Raji (cell line): Measurements from ENCODE around the gene CALHM4.

Experiments used
- POLR2A ChIP-seq: IDR thresholded peaks from 2 replicates; pipeline ENCODE4 v1.6.1; 2011; ENCODE audit warnings: low read depth, low read length, control low read depth; ENCODE audit not compliant: insufficient read depth

Gene CALHM4

DNA sequence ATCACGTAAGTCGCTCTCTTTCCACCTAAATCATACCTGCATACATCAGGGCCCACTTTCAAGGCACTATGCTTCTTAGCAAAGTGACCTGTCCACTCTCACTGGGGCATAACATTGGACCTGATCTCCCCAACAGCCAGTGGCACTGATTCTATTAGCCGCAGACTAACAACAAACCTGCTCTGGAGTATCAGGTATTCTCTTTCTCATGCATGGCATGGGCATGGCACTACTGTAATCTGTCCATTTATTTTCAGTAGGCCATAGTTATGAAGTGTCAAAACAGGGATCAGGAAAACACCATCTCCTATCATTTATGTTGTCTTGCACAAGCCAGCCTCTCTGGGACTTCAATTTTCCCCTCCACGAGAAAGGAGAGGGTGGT is 8.5 kb downstream of the CALHM4 start:
- no peak for TF ChIP-seq POLR2A

DNA sequence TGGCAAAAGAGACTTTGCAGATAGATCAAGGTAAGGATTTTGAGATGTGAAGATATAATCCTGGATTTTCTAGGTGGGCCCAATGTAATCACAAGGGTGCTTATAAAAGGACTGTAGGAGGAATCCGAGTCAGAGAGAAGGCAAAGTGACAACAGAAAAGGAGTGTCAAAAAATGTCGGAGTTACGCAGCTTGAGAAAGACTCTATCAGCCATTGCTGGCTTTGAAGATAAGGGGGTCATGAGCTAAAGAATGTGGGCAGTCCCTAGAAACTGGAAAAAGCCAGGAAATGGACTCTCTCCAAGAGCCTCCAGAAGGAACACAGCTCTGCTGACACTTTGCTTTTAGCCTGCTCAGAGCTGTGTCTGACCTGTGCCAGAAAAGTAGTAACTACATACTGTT is 9.1 kb downstream of the CALHM4 start:
- no peak for TF ChIP-seq POLR2A

DNA sequence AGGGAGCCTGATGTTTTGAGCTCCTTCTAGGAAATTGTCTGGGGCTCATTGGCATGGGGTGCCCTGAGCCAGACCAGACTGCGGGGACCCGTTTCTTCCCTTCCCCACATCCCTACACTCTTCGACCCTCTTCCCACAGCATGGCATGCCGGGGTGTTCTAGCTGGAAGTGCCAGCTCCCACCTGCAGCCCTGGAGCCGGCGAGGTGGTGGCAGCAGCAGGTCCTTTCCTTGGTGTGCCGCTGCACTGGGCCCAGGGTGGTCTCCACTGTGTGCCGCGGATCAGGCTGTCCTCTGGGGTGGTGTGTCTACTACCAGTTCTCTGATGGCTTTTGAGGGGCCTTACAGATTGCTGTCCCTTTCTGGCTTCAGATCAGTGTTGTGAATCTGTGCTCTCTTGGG is 10.3 kb downstream of the CALHM4 start:
- no peak for TF ChIP-seq POLR2A

DNA sequence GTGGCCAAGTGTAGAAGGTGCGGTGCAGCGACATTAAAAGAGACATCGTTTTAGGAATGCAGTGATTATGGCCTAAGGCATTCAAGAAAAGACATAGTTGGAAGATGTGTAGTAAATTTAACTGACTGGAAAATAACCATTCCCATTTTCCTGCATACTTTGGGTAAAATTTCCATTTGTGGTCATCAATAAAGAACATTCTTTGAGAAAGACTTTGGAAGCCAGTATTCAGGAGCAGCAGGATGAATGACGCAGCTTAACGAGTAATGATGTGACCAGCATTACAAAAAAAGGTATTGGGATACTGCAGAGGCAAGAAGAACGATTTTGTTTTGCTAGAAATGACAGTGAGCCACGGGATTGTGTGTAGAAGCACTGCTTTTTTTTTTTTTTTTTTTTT is 10.8 kb downstream of the CALHM4 start:
- no peak for TF ChIP-seq POLR2A

DNA sequence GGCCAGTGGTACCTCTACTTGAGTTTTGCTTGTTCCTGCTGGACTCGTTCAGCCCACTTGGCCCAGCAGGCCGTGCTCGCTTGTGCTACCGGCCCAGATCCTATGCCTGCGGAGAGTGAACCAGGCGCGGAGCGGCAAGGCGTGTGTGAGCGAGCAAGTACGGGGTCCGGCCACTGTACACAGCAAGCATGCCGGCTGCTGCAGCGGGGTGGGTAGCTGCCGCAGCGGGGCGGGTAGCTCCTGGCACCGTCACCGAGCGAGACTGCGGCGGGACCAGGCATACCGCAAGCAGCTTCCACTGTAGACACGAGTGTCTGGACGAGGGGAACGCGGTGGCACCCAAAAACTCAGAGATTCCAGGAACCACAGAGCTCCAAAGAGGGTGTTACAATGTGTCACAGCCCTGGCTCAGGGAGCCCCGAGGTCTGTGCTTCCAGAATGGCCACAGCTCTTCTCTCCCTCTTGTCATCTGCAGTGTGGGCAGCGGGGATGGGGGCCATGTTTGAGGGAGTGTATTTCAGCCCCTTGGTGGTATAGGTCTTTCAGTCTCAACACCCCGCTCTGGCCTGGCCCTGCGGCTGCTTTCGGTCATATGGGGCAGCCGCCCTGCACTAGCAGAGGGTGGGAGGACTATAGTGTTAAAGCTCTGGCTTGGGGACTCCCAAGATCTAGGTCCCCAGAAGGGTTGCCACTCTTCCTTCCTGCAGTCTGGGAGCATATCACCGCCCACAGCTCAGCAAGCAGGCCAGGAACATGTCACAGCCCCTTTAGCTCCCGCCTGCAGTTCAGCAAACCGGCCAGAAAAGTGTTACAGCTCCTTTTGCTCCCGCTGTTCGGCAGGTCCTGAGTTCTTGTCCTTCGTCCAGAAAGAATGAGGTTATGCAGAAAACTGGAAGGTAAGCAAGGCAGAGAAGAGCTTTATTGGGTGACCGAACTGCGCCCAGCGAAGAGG is 11.6 kb downstream of the CALHM4 start:
- no peak for TF ChIP-seq POLR2A

DNA sequence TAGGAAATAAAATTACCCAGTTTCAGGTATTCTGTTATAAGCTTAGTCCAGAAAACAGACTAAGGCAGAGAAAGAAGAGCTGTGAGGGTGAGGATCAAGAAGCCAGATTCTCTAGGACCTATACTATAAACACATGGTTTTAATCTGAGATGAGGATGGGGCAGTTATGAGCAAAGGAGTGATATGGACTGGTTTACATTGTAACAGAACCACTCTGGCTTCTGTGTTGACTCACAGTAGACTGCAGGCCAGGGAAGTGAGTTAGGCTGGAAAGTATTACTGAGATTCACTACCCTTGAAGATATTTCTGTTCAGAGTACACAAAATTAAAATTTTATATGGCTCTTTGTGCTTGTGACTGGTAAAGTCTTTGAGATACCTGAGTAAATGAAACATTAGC is 14.6 kb downstream of the CALHM4 start:
- TF ChIP-seq POLR2A: no peak

DNA sequence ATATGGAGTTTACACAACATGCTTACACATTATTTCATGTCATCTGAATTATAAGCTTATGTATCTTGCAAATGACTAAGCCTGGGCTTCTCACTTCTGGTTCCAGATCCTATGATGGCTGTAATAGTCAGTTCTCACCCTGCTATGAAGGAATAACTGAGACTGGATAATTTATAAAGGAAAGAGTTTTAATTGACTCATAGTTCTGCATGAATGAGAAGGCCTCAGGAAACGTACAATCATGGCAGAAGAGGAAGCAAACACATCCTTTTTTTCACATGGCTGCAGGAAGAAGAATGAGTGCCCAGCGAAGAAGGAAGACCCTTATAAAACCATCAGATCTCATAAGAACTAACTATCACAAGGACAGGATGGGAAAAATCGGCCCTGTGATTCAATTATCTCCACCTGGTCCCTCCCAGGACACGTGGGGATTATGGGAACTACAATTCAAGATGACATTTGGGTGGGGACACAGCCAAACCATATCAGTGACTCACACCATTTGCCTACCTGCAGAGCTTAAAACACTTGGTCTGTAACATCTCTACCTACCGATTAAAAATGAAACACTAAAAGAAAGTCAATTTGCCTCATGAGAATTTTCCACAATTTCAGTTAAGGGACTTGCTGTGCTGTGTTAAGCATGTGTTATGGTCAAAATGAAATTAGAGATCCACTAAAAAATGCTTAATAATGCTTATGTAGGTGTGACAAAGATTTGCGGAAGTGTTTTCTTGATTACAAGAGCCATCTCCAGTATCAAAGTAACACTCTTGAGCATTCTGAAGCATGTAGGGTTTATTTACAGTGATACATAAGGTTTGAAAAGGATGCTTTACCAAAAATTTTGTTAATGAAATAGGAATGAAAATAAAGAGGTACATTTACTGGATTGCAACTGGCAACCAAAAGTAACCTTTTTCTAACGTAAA is 15.5 kb downstream of the CALHM4 start:
- TF ChIP-seq POLR2A: no peak; the same call in 1 of the 2 replicates

DNA sequence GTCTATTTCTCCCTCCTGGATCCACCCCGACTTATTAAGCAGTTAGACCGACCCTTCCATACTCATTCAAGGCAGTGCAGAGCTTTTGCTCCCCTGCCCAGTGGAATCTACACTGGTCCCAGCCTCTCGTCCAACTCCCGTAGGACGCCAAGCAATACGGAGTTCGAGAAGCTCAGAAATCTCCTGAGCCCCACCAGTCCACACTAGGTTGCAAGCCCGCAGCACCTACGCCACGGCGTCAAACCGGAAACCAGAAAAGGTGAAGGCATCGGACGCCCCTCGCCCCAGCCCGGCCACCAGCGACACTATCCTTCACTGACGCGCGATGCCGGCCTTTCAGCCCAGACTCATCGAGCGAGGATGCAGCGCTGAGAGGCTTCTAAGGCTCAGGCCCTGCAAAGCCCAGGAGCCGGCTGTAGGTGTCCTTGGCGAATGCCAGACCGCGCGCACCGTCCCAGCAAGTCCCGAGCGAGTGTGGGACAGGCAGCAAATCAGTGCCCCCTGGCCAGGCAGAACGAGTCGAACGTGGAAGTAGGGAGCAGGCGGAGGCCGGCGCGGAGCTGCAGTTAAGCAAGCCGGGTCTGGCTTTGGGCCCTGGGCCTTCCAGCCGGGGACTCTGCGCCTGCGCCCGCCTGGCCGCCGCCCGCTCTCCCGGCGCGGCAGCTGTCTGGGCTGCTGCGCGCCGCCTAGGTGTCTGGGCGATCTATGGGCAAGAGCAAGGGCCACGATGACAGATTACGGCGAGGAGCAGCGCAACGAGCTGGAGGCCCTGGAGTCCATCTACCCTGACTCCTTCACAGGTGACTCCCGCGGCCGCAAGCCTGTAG is 17.5 kb downstream of the CALHM4 start, which contains the start of gene RWDD1:
RWDD1 (plus strand) TSS at position 649 of the 827 bp plus-strand sequence; CDS start at position 728, 79 bp downstream.
- peak; percentile 82 for TF ChIP-seq POLR2A

DNA sequence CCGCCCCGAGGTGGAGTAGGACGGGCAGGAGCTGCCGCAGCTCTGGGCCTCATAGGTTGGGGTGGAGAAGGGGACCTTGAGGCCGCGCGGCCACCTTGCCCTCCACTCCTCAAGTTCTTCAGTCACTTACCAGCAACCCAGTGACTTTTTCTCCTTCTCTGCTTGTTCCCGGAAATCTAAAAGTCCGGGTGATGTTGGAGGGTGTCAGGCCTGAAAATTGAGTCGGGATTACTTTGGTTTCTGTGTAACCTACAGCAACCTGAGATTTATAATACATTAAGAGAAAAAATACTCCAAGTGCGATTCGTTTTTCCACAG is 18.1 kb downstream of the CALHM4 start:
- no peak for TF ChIP-seq POLR2A

DNA sequence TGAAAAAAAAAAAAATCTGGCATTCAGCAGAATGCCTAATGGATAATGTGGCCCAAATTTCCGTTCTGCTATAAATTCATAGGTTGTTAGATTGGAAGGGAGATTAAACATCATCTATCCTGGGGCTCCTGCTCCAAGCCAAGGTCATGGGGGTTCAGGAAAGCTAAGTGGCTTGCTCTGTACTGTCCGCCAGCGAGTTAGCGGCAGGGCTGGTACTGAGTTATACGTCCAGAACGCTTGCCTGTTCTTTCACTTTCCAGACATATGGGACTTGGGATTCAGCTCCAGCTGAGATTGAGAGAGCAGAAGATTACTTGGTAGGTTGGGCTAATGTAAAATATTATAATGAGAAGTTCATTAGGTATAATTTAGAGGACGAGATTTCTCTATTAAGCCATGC is 18.6 kb downstream of the CALHM4 start:
- no peak for TF ChIP-seq POLR2A

DNA sequence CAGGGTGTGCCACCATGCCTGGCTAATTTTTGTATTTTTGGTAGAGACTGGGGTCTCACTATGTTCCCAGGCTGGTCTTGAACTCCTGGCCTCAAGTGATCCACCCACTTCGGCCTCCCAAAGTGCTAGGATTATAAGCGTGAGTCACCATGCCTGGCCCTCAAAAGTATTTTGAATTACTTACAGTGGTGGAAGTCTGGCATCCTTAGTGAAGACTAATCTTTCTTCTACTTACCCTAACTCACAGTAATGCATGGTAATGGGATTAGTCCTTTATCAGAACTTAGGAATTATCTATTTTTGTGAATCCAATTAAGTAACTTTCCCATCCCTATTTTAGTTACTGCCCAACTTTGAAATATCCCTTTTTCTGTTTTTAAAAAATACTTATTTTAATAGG is 21.7 kb downstream of the CALHM4 start:
- TF ChIP-seq POLR2A: no peak

DNA sequence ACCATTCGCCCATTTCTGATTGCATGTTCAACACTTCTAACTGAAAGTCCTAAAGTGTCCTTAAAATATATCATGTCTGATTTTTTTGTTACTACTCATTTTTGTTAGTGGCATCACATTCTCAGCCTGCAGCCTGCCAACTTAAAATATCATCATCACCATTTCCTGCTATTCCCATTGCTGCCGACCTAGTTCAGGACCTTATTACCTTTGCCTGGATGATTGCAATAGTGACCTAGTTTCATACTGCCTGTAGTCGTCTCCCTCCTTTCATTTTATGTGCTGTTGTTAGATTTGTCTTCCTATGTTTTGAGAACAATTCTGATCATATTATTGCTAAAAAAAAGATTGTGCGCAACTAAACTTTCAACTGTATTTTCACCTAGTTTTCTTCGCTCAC is 23.9 kb downstream of the CALHM4 start:
- no peak for TF ChIP-seq POLR2A

DNA sequence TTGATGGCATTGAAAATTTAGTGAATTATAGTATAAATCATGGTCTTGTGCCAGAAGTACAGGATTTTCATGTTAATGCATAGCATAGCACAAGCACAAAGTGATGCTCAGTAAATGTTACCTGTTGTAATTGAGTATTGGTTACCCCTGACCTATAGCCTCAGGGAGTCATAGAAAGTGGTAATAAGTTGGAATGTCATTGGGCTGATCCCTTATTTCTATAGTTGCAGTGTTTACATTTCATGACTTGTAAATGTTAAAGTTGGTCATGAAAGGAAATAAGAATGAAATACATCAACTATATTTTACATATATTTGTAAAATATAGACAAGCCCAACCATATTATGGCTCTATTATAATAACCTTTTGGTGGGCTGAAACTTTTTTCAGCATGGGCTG is 24.8 kb downstream of the CALHM4 start:
- no peak for TF ChIP-seq POLR2A

DNA sequence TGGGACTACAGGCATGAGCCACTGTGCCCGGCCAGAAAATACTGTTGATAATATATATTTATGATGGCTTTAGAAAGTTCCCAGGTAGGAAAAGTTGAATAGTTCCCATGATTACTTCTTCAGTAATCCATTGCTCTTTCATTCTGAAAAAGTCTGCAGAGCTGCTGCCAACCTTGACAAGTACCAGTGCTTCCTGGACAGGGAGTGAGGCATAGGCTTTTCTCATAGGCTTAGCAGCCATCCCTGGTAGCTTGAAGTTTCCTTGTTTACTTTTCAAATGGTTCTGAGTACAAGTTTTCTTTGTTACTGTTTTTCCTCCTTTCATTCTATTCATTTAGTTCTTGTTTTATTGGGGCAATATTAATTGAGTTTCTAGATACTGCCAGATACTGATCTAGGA is 25.6 kb downstream of the CALHM4 start:
- no peak for TF ChIP-seq POLR2A

DNA sequence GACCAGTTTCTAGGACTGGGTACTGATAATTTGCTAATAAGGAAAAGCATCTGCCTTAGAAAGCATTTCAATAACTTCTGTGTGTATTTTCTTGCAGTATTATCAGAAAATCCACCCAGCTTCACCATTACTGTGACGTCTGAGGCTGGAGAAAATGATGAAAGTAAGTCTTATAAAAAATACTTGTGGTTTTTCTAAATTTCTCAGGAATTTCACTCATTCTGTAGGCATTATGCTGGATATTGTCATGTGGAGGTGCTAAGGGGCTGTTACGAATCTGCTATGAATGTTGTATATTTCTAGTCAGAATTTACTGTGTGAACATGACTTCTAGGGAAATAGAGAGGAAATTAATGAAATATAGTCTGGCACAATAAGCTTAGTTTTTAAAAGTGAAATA is 26.6 kb downstream of the CALHM4 start:
- no peak for TF ChIP-seq POLR2A

DNA sequence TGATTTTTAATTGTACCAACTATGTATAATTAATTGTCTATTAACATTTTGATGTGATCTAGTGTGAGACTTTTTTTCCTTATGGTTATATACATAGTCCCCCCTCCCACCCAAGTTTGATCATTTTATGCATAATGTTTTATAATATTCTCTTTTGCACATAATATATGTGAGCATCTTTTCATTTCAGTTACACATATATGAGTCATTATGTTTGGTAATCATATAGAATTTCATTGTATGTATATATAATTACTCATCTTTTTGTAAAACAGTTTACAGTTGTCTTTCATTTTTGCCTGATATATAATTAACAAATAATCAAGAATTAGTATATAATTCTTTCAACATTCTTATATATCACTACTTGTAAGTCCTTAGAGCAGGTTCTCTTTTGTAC is 32.7 kb downstream of the CALHM4 start:
- TF ChIP-seq POLR2A: no peak

DNA sequence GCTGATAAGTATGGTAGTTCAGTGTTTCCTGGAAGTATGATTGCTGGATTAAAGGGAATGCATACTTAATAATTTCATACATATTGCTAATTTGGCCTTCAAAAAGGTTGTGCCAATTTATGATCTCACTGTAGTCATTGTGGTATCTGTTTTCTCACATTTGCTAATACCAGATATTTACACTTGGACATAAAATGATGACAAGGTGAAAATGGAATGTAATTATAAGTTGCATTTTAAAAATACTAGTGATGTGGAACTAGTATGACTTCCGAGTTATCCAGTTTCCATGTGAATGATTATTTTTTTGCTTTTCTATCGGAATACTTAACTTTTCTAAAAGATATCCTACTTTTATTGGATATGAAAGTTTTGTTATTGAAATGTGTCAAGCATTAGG is 33.2 kb downstream of the CALHM4 start:
- TF ChIP-seq POLR2A: no peak
